ENCODE measurements around the gene TNS1.

DNA sequence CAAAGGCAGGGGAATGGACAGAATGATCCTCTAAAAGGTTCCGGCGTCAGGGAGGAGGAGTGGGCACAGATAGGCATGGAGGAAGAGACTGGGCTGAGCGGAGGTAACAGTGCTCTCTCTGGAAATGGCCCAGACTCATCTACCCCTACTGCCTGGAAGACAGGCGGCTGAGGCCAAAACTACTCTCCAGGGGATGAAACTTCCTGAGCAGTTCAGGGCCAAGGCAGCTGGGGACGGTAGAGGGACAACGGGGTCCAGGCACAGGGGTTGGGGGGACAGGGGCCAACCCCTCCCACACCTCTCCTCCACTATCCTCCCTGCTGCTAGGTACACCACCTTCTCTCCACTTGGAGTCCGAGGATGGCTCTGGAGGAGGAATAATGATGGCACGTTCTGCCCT is 94.3 kb downstream of the TNS1 start:
- TF ChIP-seq, protein P1, sequence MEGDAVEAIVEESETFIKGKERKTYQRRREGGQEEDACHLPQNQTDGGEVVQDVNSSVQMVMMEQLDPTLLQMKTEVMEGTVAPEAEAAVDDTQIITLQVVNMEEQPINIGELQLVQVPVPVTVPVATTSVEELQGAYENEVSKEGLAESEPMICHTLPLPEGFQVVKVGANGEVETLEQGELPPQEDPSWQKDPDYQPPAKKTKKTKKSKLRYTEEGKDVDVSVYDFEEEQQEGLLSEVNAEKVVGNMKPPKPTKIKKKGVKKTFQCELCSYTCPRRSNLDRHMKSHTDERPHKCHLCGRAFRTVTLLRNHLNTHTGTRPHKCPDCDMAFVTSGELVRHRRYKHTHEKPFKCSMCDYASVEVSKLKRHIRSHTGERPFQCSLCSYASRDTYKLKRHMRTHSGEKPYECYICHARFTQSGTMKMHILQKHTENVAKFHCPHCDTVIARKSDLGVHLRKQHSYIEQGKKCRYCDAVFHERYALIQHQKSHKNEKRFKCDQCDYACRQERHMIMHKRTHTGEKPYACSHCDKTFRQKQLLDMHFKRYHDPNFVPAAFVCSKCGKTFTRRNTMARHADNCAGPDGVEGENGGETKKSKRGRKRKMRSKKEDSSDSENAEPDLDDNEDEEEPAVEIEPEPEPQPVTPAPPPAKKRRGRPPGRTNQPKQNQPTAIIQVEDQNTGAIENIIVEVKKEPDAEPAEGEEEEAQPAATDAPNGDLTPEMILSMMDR (IDR thresholded peaks at IDR 0.05) = no peak
- no peak for TF ChIP-seq EZH2 (IDR thresholded peaks at IDR 0.05; ENCODE audit: borderline replicate concordance, insufficient read depth, low read depth, low read length, poor library complexity, severe bottlenecking)

Data from B cell (primary cell).